ENCODE data around the gene HACD4.
A peak's percentile ranks its signal among the peaks of the same experiment; 100 is the strongest.

The HACD4 gene

DNA sequence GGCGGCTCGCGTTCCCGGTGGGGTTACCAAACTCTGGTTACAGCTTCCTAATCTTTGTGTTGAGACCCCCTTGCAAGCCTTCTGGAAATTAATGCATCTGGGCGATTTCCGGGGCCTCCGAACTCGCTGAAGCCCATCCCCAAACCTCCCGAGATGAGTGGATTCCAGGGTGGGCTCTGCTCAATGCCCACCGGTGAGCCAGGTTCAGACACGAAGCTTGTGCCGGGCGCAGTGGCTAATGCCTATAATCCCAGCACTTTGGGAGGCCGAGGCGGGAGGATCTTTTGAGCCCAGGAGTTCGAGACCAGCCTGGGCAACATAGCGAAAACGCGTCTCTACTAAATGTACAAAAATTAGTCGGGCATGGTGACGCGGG, 356 bp upstream of the HACD4 start:
- Mint-ChIP-seq H3K27ac (peak overlapping the region; percentile 64), H3K4me3 (peak overlapping the region; percentile 72), H3K36me3 (peaks cover 5% of the 10 kb centered on the region), H3K4me1 (ENCODE audit: low read depth) (peaks cover 33% of the 10 kb centered on the region), H3K9me3 (ENCODE audit: low read depth) (no peaks in the 10 kb centered on the region), H3K27me3 (no peaks in the 10 kb centered on the region)

DNA sequence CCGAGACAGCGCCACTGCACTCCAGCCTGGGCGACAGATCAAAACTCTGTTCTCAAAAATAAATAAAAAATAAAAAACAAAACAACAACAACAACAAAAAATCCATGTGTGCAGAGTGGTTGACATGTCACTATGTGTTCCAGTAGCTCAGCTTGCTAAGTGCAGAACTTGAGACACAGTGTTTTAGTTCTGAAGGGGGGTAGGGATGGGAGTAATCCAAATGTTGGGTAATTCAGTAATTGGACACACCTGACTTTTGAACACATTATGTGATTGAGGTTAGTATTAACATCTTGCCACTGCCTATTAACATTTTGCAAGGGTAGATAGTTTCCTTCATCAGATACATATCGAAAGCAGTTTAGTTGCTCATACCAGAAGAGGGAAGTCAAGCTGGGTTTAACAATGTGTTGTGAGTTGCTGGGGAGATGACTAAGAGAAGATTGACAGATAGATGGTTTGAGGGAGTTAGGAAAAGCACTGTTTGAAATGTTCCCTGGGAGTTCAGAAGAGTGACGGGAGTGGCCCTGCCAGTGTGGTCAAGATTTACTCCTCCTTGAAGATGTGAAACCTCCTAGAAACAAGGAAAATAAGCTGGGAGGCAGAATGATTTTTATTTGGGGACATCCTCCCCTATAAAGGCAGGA, 928 bp downstream of the HACD4 start:
- Mint-ChIP-seq H3K27ac (no peak overlapping the region), H3K36me3 (peaks cover 13% of the 10 kb centered on the region)

DNA sequence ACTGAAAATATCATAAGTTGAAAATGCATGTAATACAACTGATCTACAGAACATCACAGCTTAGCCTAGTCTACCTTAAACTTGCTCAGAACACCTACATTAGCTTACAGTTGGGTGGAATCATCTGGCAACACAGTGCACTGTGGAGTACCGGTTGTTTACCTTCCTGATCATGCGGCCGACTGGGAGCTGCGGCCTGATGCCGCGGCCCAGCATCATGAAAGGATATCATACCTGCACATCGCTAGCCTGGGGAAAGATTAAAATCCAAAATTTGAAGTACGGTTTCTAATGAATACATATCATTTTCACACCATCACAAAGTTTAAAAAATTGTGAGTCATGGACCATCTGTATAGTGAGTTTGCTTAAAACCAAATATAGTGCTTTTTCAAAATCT, 1.8 kb downstream of the HACD4 start:
- Mint-ChIP-seq H3K4me1 (ENCODE audit: low read depth) (peaks cover 49% of the 10 kb centered on the region), H3K27ac (no peak overlapping the region), H3K27me3 (no peaks in the 10 kb centered on the region), H3K4me3 (no peak overlapping the region), H3K9me3 (ENCODE audit: low read depth) (no peaks in the 10 kb centered on the region), H3K36me3 (peaks cover 13% of the 10 kb centered on the region)

More for the DNA sequence above, 928 bp downstream of the HACD4 start:
- no peaks in the 10 kb centered on the region for H3K9me3 Mint-ChIP-seq (ENCODE audit: low read depth)
- H3K4me1 Mint-ChIP-seq (ENCODE audit: low read depth), result peaks cover 44% of the 10 kb centered on the region
- no peak overlapping the region for H3K4me3 Mint-ChIP-seq
- H3K27me3 Mint-ChIP-seq, result no peaks in the 10 kb centered on the region

DNA sequence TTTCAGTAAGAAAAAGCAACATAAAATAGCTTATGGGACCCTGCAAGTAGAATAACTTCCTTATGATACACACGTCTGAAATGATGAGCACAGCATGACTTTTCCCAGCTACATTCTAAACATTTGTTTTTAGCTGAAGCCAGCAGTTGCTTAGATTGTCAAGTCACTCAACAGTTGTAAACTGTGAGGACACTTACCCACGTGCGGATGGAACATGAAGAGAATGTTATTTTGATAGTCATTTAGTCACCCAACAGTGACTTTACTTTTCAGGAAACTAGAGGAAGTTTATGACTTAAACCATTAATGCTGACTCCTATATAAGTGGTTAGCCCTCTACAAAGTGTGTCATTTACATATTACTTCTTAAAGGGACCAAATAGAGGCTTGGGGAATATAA, 3.0 kb downstream of the HACD4 start:
- H3K9me3 Mint-ChIP-seq (ENCODE audit: low read depth), result no peaks in the 10 kb centered on the region
- H3K4me3 Mint-ChIP-seq, result no peak overlapping the region
- H3K27ac Mint-ChIP-seq, result no peak overlapping the region
- no peaks in the 10 kb centered on the region for H3K27me3 Mint-ChIP-seq
- H3K36me3 Mint-ChIP-seq, result peaks cover 17% of the 10 kb centered on the region
- H3K4me1 Mint-ChIP-seq (ENCODE audit: low read depth), result peaks cover 50% of the 10 kb centered on the region

DNA sequence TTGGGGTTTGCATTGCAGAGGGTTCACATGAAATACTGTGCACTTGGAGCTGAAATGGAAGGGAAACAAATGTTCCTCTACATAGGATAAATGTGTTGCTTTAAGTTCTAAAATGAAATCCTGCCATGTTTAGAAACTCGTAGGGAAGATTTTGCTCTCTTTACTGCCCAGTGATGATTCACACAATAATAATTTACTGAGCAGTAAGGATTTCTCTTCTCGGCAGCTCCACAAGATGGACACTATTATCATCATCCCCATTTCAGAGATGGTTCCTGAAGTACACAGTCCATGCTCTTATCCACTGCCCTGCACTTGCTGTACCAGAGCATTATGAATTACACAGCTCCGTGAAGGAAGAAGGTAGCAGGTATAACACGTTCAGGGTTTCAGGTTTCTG, 4.1 kb downstream of the HACD4 start:
- Mint-ChIP-seq H3K4me3 (no peak overlapping the region), H3K27ac (no peak overlapping the region), H3K36me3 (peaks cover 17% of the 10 kb centered on the region), H3K4me1 (ENCODE audit: low read depth) (peaks cover 41% of the 10 kb centered on the region), H3K27me3 (no peaks in the 10 kb centered on the region), H3K9me3 (ENCODE audit: low read depth) (peaks cover under 1% of the 10 kb centered on the region)

DNA sequence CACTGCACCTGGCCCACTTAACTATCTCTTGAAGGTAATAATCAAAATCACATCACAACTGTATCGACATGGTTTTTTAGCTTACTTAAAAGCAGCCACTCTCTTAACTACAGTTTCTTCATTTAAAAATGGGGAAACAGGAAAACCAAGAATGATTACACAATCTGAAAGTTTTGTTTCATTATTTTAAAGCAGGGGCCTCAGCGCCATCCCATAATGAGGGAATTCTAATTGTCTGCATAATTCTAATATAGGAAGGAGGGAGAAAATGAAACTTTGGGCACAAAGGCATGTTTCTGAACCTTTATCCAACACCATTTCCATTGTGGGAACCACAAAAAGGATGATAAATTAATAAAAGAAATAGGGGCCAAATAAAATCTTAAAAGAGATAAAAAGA, 7.6 kb downstream of the HACD4 start:
- peaks cover 53% of the 10 kb centered on the region for H3K4me1 Mint-ChIP-seq (ENCODE audit: low read depth)
- H3K4me3 Mint-ChIP-seq, result no peak overlapping the region
- H3K9me3 Mint-ChIP-seq (ENCODE audit: low read depth), result peaks cover 4% of the 10 kb centered on the region
- H3K27ac Mint-ChIP-seq, result no peak overlapping the region
- H3K27me3 Mint-ChIP-seq, result no peaks in the 10 kb centered on the region
- H3K36me3 Mint-ChIP-seq, result peaks cover 26% of the 10 kb centered on the region

DNA sequence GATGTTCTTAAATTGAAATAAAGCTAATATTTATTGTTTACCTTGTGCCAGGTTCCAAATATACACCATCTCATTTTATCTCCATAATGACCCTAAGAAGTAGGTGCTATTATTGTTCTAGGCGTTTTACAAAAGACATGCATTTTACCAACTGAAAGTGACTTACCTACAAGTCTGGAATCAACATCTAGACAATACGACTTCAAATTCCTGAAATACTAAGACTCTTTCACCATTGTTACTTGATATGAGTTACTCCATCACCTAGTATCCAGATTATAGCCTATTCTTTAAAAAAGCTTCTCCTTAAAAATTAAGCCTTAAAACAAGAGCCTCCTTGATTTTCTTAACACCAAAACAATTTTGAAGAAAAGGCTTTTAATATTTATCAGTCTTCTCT, 13.3 kb downstream of the HACD4 start:
- Mint-ChIP-seq H3K27ac (no peak overlapping the region), H3K36me3 (peaks cover 30% of the 10 kb centered on the region), H3K9me3 (ENCODE audit: low read depth) (peaks cover 4% of the 10 kb centered on the region), H3K4me1 (ENCODE audit: low read depth) (peaks cover 15% of the 10 kb centered on the region), H3K4me3 (no peak overlapping the region), H3K27me3 (no peaks in the 10 kb centered on the region)

DNA sequence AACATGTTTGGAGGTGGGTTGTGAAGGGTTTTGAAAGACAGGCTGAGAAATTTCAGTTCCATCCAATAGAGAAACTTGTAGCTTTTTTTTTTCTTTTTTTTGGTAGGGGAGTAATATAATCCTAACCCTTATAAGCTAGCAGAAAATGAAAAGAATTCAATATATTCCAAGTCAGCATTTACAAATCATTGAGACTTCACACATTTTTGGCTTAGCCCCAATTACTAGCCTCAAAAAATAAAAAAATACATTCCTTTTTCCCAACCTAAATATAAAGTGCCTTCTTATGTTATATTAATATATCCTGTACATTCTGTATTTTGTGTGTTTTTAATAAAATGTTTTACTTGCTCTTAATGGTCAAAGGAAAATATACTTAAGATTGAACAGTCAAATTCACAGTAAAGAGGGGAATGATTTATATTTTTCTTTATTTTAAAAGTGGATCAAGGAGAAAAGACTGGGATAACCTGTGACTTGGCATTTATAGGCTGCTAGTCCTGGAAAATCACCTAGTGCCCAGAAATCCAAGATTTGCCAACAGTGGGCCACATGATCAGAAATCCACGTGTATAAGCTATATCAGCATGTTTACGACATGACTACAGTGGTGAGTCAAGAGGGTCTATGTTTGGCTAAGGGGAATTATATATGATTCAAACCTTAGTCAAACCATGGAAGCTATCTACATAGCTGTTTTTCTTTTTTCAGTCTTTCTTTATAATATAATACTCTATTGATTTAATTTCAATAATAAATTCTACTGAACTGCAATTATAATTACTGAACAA, 14.5 kb downstream of the HACD4 start:
- Mint-ChIP-seq H3K9me3 (ENCODE audit: low read depth) (no peaks in the 10 kb centered on the region), H3K27me3 (no peaks in the 10 kb centered on the region), H3K4me1 (ENCODE audit: low read depth) (peaks cover 10% of the 10 kb centered on the region), H3K27ac (no peak overlapping the region), H3K36me3 (peaks cover 28% of the 10 kb centered on the region), H3K4me3 (no peak overlapping the region)

DNA sequence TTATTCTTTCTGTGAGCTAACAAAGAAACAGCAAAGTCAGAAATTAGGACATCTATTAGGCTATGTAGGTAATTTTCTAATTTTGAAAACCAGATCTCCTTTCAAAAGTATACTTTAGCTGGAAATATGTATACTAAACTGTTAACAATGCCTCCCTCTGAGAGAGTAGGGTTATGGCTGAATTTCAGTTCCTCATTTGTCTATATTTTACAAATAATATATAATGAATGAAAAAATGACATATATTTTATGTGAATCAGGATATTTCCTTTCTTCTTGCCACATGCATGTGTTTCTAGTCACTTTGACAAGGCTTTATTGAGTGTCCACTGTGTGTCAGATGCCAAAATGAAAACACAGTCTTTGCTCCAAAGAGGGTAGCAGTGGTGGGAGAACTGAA, 15.4 kb downstream of the HACD4 start:
- Mint-ChIP-seq H3K27ac (peak overlapping the region; percentile 7), H3K36me3 (peaks cover 26% of the 10 kb centered on the region), H3K4me1 (ENCODE audit: low read depth) (peaks cover 4% of the 10 kb centered on the region), H3K4me3 (no peak overlapping the region), H3K9me3 (ENCODE audit: low read depth) (no peaks in the 10 kb centered on the region), H3K27me3 (no peaks in the 10 kb centered on the region)

DNA sequence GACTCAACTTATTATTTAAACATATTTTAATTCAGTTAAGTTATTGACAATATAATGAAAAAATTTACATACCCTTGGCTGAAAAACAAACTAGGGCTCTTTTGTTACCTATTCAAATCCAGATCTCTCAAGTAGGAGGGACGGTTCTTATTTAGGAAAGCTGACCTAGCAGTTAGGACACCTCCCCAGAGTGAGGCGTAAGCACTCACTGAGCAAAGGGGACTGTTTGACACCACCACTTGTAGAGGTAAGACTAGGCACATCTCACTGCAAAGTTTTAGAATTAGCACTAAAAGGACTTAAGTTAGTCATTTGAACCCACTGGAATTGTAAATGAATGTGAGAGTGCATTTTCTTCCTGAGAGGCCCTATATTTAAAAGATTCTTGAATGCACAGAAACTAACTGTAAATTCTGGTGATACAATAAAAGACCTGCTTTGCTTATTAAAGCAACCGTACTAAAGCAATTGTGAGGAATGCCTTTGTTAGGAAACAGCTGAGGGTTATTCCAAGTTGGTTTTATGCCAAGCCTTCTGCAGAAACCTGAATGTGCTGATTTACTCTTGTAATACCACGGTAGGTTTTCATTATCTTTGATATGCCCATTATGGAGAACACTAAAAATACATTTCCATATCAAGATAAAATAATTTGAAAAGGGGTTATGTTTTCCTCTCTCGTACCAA, 16.2 kb downstream of the HACD4 start:
- Mint-ChIP-seq H3K36me3 (peaks cover 30% of the 10 kb centered on the region), H3K4me1 (ENCODE audit: low read depth) (peaks cover 2% of the 10 kb centered on the region), H3K9me3 (ENCODE audit: low read depth) (no peaks in the 10 kb centered on the region), H3K27me3 (no peaks in the 10 kb centered on the region), H3K4me3 (no peak overlapping the region), H3K27ac (no peak overlapping the region)

DNA sequence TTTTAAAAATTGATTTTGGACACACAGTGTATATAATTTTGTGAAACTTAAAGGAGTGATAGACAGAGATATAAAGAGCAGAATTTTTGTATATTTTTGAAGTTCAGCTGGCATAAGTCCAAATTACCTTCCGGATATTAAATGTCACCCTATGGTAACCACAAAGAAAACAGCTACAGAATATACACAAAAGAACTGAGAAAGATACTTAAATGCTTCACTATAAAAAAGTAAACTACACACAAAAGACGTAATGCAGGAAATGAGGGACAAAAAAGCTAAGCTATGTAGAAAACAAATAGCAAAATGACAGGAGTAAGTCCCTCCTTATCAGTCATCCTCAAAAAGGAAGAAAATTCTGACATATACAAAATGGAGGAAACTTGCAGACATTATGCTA, 29.4 kb downstream of the HACD4 start:
- peaks cover 40% of the 10 kb centered on the region for H3K36me3 Mint-ChIP-seq
- H3K27ac Mint-ChIP-seq, result peak overlapping the region; percentile 61
- H3K27me3 Mint-ChIP-seq, result no peaks in the 10 kb centered on the region
- H3K4me3 Mint-ChIP-seq, result peak overlapping the region; percentile 36
- peaks cover 11% of the 10 kb centered on the region for H3K9me3 Mint-ChIP-seq (ENCODE audit: low read depth)
- H3K4me1 Mint-ChIP-seq (ENCODE audit: low read depth), result peaks cover 32% of the 10 kb centered on the region

DNA sequence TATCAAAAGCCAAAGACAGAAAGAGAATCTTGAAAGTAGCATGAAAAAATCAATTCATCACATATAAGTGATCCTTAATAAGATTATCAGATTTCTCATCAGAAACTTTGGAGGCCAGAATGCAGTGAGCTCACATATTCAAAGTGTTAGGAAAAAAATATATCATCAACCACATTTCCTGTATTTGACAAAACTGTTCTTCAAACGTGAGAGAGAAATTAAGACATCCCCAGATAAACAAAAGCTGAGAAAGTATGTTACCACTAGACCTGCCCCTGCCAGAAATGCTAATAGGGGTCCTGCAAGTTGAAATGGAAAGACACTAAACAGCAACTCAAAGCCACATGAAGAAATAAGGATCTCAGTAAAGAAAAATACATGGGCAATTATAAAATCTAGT, 29.9 kb downstream of the HACD4 start:
- Mint-ChIP-seq H3K4me3 (peak overlapping the region; percentile 36), H3K4me1 (ENCODE audit: low read depth) (peaks cover 37% of the 10 kb centered on the region), H3K9me3 (ENCODE audit: low read depth) (peaks cover 11% of the 10 kb centered on the region), H3K36me3 (peaks cover 37% of the 10 kb centered on the region), H3K27me3 (no peaks in the 10 kb centered on the region), H3K27ac (peak overlapping the region; percentile 61)

DNA sequence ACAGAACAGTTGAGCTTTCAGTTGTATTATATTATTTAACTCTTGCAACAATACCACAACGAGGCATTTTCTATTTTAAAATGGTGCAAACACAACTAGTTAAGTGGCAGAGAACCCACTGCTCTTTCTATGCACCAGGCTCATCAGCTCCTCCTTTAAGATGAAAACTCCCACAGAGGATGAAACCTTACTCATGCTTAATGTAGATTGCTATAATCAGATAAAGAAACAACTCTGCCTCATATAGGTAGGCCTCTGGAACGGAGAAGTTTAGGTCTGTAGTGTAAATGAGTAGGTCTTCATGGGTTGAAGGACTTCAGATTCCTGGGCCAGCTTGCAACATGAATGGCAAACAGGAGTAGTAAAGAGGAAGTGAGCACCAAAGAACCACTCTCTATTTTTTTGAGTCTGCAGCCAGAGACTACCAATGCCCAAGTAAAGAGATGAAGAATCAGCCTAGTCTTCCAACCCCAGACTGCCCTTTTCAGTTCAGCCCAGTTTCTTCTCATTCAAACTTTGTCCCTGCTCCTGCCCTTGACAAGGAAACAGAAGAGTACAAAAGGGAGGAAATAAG, 33.9 kb downstream of the HACD4 start:
- Mint-ChIP-seq H3K27me3 (no peaks in the 10 kb centered on the region), H3K27ac (peak overlapping the region; percentile 76), H3K36me3 (peaks cover 25% of the 10 kb centered on the region), H3K4me3 (no peak overlapping the region), H3K4me1 (ENCODE audit: low read depth) (peaks cover 59% of the 10 kb centered on the region), H3K9me3 (ENCODE audit: low read depth) (peaks cover 11% of the 10 kb centered on the region)

DNA sequence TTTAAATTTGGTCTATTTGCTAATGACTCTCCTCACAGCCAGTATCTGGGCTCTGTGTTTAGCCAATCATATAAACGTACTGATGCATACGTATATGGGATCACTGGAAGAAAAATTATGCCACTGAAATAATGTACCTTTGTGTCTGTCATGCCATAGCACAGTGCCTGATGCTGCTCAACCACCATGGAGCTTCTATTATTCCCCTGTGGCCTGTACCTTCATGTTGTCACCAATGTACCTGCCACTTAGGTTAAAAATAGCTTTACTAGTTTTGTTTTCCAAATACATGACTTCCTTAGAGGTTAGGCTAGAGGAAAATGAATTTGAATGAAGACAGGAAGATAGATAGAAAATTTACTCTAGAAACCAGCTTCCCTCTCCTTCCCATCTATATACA, 34.6 kb downstream of the HACD4 start:
- Mint-ChIP-seq H3K36me3 (peaks cover 25% of the 10 kb centered on the region), H3K4me3 (peak overlapping the region; percentile 30), H3K27ac (peak overlapping the region; percentile 76), H3K4me1 (ENCODE audit: low read depth) (peaks cover 52% of the 10 kb centered on the region), H3K27me3 (no peaks in the 10 kb centered on the region), H3K9me3 (ENCODE audit: low read depth) (peaks cover 4% of the 10 kb centered on the region)

DNA sequence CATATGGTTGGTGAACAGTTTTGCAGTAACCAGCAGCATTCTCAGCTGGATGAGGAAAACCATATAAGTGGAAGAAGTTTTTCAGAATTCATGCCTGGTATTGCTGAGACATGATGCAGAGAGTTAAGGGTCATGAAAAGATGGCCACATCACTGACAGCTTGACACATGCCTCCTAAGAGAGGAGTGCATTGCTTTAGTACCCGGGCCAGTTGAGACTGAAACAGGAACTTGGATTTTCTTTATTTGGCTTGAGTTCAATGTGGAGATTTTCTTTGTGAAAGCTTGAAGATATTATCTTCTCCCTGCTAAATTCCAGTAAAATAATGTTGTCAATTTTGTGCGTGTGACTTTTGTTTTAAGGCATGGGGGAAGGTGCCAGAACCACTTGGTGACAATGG, 35.8 kb downstream of the HACD4 start:
- Mint-ChIP-seq H3K27ac (peak overlapping the region; percentile 76), H3K9me3 (ENCODE audit: low read depth) (no peaks in the 10 kb centered on the region), H3K27me3 (no peaks in the 10 kb centered on the region), H3K4me3 (no peak overlapping the region), H3K4me1 (ENCODE audit: low read depth) (peaks cover 42% of the 10 kb centered on the region), H3K36me3 (peaks cover 25% of the 10 kb centered on the region)

Measured in activated naive CD8-positive, alpha-beta T cell (primary cell).